ENCODE measurements around the gene SLC16A3. TPM values are rescaled to one million over a fixed set of nuclear protein-coding genes. Genes with fewer than 3 reads are reported as not detected.

Gene SLC16A3
- total RNA-seq, 1 donor from 2014 or later, result 1.5 TPM

DNA sequence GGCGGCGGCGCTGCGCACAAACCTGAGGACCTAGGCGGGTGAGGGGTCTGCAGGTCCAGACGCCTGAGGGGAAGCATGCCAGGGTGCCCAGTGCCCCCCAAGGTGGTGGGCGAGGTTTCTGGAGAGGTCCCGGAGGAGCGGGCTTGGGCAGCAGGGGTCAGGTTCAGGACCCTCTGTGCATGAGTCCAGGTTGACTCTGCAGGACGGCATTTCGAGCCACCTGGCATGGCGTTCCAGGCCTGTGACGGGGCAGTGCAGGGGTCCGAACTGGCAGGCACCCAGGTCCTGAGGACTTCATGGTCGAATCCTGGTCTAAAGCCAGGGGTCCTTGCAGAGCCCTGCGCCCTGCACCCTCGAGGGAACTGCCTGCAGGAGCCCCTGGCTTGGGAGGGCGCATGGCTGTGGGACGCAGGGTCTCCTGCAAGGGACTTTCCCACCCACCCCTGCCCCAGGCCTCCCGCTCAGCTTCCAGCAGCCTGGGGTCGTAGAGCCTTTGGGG is 3.5 kb downstream of the SLC16A3 start:
- no peak overlapping the region for H3K4me3 Mint-ChIP-seq
- H3K9me3 Mint-ChIP-seq, result no peaks in the 10 kb centered on the region
- H3K27me3 Mint-ChIP-seq (ENCODE audit: low read depth), result peaks cover 22% of the 10 kb centered on the region
- DNase-seq (ENCODE audit: low read depth, low spot score), result no peak
- TF ChIP-seq, protein P1, sequence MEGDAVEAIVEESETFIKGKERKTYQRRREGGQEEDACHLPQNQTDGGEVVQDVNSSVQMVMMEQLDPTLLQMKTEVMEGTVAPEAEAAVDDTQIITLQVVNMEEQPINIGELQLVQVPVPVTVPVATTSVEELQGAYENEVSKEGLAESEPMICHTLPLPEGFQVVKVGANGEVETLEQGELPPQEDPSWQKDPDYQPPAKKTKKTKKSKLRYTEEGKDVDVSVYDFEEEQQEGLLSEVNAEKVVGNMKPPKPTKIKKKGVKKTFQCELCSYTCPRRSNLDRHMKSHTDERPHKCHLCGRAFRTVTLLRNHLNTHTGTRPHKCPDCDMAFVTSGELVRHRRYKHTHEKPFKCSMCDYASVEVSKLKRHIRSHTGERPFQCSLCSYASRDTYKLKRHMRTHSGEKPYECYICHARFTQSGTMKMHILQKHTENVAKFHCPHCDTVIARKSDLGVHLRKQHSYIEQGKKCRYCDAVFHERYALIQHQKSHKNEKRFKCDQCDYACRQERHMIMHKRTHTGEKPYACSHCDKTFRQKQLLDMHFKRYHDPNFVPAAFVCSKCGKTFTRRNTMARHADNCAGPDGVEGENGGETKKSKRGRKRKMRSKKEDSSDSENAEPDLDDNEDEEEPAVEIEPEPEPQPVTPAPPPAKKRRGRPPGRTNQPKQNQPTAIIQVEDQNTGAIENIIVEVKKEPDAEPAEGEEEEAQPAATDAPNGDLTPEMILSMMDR (conservative IDR thresholded peaks at IDR 0.05), result no peak
- no peak overlapping the region for H3K27ac Mint-ChIP-seq (ENCODE audit: unreplicated experiment)
- H3K36me3 Mint-ChIP-seq (ENCODE audit: low read depth), result no peaks in the 10 kb centered on the region
- H3K4me1 Mint-ChIP-seq, result peaks cover 3% of the 10 kb centered on the region

DNA sequence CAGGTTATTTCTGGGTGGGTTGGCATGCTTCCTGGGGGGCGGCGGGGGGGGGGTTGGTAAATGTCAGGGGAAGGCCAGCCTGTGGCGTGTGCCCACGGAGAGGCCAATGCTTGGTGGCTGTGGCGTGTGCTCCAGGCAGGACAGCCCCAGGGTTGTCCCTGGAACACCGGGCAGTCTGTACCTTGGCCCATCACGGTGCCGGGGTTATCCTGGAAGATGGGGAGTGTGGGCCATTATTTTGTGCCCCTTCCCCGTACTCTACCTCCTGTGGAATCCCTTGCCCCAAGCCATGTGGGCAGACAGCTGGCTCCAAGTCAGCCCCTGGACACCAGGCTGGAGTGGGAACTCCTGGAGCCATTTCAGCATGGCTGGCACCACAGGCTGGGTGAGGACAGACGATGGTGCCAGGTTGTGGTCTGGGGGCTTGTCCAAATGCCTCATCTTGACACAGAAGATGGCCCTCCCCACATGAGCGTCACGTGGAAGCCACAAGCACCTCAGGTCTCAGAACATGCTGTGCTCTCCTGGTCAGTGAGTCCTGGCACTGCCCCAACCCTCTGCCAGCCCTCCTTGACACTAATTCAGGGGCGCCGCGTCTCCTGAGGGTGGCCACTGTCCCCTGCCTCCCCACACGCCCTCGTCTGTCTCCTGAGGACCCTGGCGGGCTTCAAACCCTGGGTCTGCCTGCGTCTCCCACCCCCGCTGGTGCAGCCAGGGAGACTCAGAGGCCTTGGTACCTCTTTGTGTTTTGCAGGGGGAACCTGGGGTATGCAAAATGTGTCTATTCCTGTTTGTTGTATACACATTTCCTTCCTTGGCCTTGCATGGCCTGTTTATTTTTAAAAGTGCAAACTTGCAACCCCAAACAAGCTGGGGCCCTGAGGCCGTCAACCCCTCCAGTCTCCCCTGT is 4.3 kb downstream of the SLC16A3 start:
- H3K27ac Mint-ChIP-seq (ENCODE audit: unreplicated experiment), result no peak overlapping the region
- H3K9me3 Mint-ChIP-seq, result no peaks in the 10 kb centered on the region
- H3K4me1 Mint-ChIP-seq, result peaks cover 3% of the 10 kb centered on the region
- DNase-seq (ENCODE audit: low read depth, low spot score), result no peak
- peak overlapping the region; percentile 23 for H3K4me3 Mint-ChIP-seq
- no peaks in the 10 kb centered on the region for H3K36me3 Mint-ChIP-seq (ENCODE audit: low read depth)
- peaks cover 14% of the 10 kb centered on the region for H3K27me3 Mint-ChIP-seq (ENCODE audit: low read depth)
- TF ChIP-seq, protein P1 (conservative IDR thresholded peaks at IDR 0.05), result no peak

DNA sequence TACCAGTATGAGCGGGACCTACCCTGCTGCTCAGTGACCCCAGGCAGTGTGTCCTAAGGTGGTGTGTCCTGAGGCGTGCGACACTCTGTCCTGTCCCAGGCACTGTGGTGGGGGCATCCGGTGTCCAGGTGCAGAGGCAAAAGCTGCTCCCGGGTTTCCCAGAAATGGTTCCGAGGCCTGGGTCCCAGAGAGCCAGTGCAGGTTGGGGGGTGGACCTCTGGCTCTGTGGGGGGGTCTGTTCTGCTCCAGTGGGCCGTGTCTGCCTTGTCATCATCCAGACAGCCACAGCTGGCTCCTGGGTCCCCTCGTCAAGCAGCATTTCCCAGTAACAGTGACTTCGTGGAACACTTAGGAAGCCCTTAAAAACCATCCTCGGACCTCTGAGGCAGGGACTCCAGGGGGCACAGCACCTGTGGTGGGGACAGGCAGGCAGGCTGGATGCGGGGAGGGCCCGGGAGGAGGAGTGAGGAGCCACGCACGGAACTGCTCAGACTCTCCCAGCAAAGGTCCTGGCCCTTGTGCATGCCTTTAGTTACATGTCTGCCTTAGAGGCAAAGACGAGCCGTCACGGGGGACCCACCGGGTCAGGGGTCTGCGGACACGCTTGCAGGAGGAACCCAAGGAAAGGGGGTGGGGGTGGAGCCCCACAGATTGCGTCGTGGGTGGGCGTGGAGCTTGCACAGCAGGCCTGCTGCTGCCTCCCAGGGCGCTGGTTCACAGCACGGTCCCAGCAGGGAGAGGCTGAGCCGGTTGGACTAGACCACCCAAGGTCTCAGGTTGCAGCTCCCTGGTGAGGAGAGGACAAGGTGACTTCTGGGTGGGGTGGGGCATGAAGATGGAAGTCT is 5.6 kb downstream of the SLC16A3 start:
- TF ChIP-seq, protein P1 (conservative IDR thresholded peaks at IDR 0.05), result no peak
- no peak overlapping the region for H3K27ac Mint-ChIP-seq (ENCODE audit: unreplicated experiment)
- H3K9me3 Mint-ChIP-seq, result no peaks in the 10 kb centered on the region
- peaks cover 9% of the 10 kb centered on the region for H3K27me3 Mint-ChIP-seq (ENCODE audit: low read depth)
- no peak overlapping the region for H3K4me3 Mint-ChIP-seq
- no peak for DNase-seq (ENCODE audit: low read depth, low spot score)
- H3K36me3 Mint-ChIP-seq (ENCODE audit: low read depth), result no peaks in the 10 kb centered on the region
- H3K4me1 Mint-ChIP-seq, result peaks cover 3% of the 10 kb centered on the region

DNA sequence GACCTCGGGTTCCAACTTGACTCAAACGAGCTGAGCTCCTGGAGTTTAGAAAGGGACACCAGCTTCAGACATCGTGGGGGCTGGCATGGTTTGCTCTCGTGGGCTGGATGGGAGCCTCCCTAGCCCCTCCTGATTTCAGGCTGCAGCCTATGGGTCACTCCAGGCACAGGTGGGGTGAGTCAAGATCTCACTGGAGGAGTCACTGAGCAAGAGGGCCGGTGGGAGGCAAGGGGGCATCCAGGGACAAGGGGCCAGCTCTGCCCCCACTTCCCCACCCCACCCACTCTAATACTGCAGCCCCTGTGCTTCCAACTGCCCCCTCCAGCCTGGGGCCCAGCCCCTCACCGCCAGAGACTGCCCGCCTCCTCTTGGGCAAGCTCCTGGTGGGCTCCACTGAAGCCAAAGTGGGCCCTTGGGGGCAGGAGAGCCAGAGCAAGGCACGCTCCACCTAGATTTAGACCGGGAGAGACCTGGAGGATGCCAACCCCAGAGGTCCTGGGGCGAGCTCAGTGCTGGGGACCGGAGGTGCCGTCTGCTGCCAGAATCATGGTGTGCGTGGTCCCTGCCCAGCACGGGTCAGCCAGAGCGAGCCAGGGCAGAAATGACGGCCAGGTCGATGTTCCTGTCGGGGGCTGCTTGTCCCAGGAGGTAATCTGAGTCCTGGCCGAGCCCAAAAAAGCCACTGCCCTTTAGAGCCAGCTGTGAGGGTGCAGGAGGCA is 6.4 kb downstream of the SLC16A3 start:
- Mint-ChIP-seq H3K27ac (ENCODE audit: unreplicated experiment) (no peak overlapping the region), H3K27me3 (ENCODE audit: low read depth) (peaks cover 1% of the 10 kb centered on the region), H3K4me1 (no peaks in the 10 kb centered on the region), H3K9me3 (no peaks in the 10 kb centered on the region), H3K4me3 (no peak overlapping the region), H3K36me3 (ENCODE audit: low read depth) (no peaks in the 10 kb centered on the region)
- TF ChIP-seq, protein P1 (conservative IDR thresholded peaks at IDR 0.05), result no peak
- no peak for DNase-seq (ENCODE audit: low read depth, low spot score)

DNA sequence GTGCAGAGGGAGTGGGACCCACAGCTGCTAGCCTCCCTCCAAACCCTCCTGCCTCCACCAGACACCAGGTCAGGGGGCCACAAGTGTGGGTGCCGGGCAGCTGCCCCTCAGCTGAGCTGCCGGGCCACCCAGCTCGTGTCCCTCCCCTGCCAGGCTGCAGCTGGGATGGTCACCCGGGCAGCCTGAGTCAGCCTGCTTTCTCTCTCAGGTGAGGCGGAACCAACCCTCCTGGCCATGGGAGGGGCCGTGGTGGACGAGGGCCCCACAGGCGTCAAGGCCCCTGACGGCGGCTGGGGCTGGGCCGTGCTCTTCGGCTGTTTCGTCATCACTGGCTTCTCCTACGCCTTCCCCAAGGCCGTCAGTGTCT is 6.9 kb downstream of the SLC16A3 start:
- no peaks in the 10 kb centered on the region for H3K27me3 Mint-ChIP-seq (ENCODE audit: low read depth)
- H3K4me3 Mint-ChIP-seq, result no peak overlapping the region
- no peaks in the 10 kb centered on the region for H3K4me1 Mint-ChIP-seq
- no peaks in the 10 kb centered on the region for H3K36me3 Mint-ChIP-seq (ENCODE audit: low read depth)
- no peak overlapping the region for H3K27ac Mint-ChIP-seq (ENCODE audit: unreplicated experiment)
- DNase-seq (ENCODE audit: low read depth, low spot score), result no peak
- no peaks in the 10 kb centered on the region for H3K9me3 Mint-ChIP-seq
- TF ChIP-seq, protein P1 (conservative IDR thresholded peaks at IDR 0.05), result no peak

Measured in neural crest cell (in vitro differentiated cells).